PC-9 (cell line): ENCODE measurements around the gene DZIP1. TPM values are rescaled to one million over a fixed set of nuclear protein-coding genes. Genes with fewer than 3 reads are reported as not detected.

Source experiments
- BruUV-seq: library from RNA; stranded (reverse); fragments of 400-500 nt; replicated peaks from 2 replicates; lab custom pipeline; 2021; lab: Mats Ljungman, UMichigan
- CTCF ChIA-PET: fragments of 300-600 bp; sonication (Branson Sonifier 250); formaldehyde crosslinking; loops from one replicate; lab custom pipeline; 2022; ENCODE audit warnings: antibody characterized with exemption; lab: Charles Lee
- POLR2A ChIA-PET: fragments of 300-600 bp; sonication (Branson Sonifier 250); formaldehyde crosslinking; loops from one replicate; lab custom pipeline; 2022; ENCODE audit warnings: antibody characterized with exemption; ENCODE audit not compliant: unreplicated experiment; lab: Charles Lee
- DNase-seq, 2 experiments: peaks; one replicate each; pipeline versions ENCODE4 v3.0.0 to v3.0.0-alpha.2; 2015 to 2022; ENCODE audit warnings: mixed read lengths in 1 of 2
- H2AFZ ChIP-seq: fragments of 200-600 bp; sonication (generic); 2 replicates; pipeline ENCODE4 v1.8.1; 2017; ENCODE audit warnings: antibody characterized with exemption
- H3F3A ChIP-seq: fragments of 200-600 bp; sonication (generic); 2 replicates; pipeline ENCODE4 v1.8.1; 2017; ENCODE audit warnings: antibody characterized with exemption, mild to moderate bottlenecking, low read depth; ENCODE audit not compliant: insufficient read depth
- H3K27ac ChIP-seq: fragments of 200-600 bp; sonication (generic); 2 replicates; pipeline ENCODE4 v1.6.1; 2016; ENCODE audit warnings: mixed run types
- H3K27me3 ChIP-seq: fragments of 200-600 bp; sonication (generic); 2 replicates; pipeline ENCODE4 v1.6.1; 2016; ENCODE audit warnings: low read depth, mixed run types; ENCODE audit not compliant: insufficient read depth
- H3K36me3 ChIP-seq: fragments of 200-600 bp; sonication (generic); 2 replicates; pipeline ENCODE4 v1.6.1; 2016; ENCODE audit warnings: low read depth, mixed run types
- H3K4me1 ChIP-seq: fragments of 200-600 bp; sonication (generic); replicated peaks from 2 replicates; pipeline ENCODE4 v1.6.1; 2016; ENCODE audit warnings: mixed run types; ENCODE audit not compliant: insufficient read depth
- H3K4me2 ChIP-seq: fragments of 200-600 bp; sonication (generic); 2 replicates; pipeline ENCODE4 v1.6.1; 2017; ENCODE audit warnings: mixed run types
- H3K4me3 ChIP-seq: fragments of 200-600 bp; sonication (generic); 2 replicates; pipeline ENCODE4 v1.6.1; 2016; ENCODE audit warnings: mixed run types
- H3K79me2 ChIP-seq: fragments of 200-600 bp; sonication (generic); 2 replicates; pipeline ENCODE4 v1.6.1; 2017; ENCODE audit warnings: low read depth, mixed run types
- H3K9me2 ChIP-seq: fragments of 200-600 bp; sonication (generic); 2 replicates; pipeline ENCODE4 v1.8.1; 2017; ENCODE audit warnings: mild to moderate bottlenecking; ENCODE audit not compliant: insufficient read depth
- H3K9me3 ChIP-seq: fragments of 200-600 bp; sonication (generic); 2 replicates; pipeline ENCODE4 v1.8.1; 2016; ENCODE audit warnings: low read depth; ENCODE audit not compliant: insufficient read depth
- H4K20me1 ChIP-seq: fragments of 200-600 bp; sonication (generic); 2 replicates; pipeline ENCODE4 v1.8.1; 2017; ENCODE audit not compliant: insufficient read depth
- EZH2 ChIP-seq: fragments of 200-600 bp; sonication (generic); IDR thresholded peaks from 2 replicates; pipeline ENCODE4 v1.8.0; 2017; ENCODE audit warnings: antibody characterized with exemption, low read depth
- intact Hi-C: fragments of 100-400 bp; cut with micrococcal nuclease; formaldehyde crosslinking; loops from one replicate; pipeline ENCODE4 v1.10.0; 2022; ENCODE audit not compliant: unreplicated experiment
- total RNA-seq: library from RNA; stranded (reverse); gene quantifications from 2 replicates; pipeline ENCODE4 v1.2.3, GENCODE V29; 2021
- TF ChIP-seq, protein P1 (sequence below): fragments of 200-600 bp; sonication (generic); conservative IDR thresholded peaks from 2 replicates; pipeline ENCODE4 v1.6.1; 2017; ENCODE audit warnings: mixed run types, antibody characterized with exemption, mild to moderate bottlenecking, moderate library complexity

DZIP1 gene
- total RNA-seq, 1 experiment from 2014 or later = not detected

DNA sequence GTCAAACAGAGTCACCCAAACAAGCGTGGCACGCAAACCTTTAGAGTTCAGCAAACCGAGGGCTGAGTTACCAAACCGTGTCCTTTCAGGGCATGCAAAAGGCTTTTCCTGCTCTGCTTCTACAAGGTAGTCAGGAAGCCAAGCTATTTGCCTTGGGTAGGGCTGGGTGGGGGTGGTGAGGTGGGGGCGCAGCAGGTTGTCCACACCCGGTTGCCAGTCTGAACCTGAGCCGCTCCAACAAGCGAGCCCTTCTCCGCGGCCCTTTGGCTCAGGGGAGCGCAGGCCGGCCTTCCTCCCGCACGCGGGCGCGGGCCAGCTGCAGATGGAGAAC lies 92.3 kb downstream of the DZIP1 start:
- no TSS peak for BruUV-seq
- H3K9me3 ChIP-seq = no peaks in the 10 kb centered on the region; the same call in 1 of the 2 replicates
- H4K20me1 ChIP-seq = no peaks in the 10 kb centered on the region
- H3K27me3 ChIP-seq = no peaks in the 10 kb centered on the region
- no peak for DNase-seq
- intact Hi-C loops = no loop called here
- H3K9me2 ChIP-seq = no peaks in the 10 kb centered on the region
- H3F3A ChIP-seq = no peaks in the 10 kb centered on the region
- POLR2A ChIA-PET = no interaction called here
- no peak for TF ChIP-seq EZH2
- TF ChIP-seq, protein P1, sequence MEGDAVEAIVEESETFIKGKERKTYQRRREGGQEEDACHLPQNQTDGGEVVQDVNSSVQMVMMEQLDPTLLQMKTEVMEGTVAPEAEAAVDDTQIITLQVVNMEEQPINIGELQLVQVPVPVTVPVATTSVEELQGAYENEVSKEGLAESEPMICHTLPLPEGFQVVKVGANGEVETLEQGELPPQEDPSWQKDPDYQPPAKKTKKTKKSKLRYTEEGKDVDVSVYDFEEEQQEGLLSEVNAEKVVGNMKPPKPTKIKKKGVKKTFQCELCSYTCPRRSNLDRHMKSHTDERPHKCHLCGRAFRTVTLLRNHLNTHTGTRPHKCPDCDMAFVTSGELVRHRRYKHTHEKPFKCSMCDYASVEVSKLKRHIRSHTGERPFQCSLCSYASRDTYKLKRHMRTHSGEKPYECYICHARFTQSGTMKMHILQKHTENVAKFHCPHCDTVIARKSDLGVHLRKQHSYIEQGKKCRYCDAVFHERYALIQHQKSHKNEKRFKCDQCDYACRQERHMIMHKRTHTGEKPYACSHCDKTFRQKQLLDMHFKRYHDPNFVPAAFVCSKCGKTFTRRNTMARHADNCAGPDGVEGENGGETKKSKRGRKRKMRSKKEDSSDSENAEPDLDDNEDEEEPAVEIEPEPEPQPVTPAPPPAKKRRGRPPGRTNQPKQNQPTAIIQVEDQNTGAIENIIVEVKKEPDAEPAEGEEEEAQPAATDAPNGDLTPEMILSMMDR = no peak
- H3K4me1 ChIP-seq = no peaks in the 10 kb centered on the region; the same call in 1 of the 2 replicates
- no peak overlapping the region for H3K4me3 ChIP-seq
- no peak overlapping the region for H3K4me2 ChIP-seq
- H3K79me2 ChIP-seq = no peaks in the 10 kb centered on the region
- no peak overlapping the region for H3K27ac ChIP-seq
- no peak overlapping the region for H2AFZ ChIP-seq
- H3K36me3 ChIP-seq = no peaks in the 10 kb centered on the region
- CTCF ChIA-PET = no interaction called here

DNA sequence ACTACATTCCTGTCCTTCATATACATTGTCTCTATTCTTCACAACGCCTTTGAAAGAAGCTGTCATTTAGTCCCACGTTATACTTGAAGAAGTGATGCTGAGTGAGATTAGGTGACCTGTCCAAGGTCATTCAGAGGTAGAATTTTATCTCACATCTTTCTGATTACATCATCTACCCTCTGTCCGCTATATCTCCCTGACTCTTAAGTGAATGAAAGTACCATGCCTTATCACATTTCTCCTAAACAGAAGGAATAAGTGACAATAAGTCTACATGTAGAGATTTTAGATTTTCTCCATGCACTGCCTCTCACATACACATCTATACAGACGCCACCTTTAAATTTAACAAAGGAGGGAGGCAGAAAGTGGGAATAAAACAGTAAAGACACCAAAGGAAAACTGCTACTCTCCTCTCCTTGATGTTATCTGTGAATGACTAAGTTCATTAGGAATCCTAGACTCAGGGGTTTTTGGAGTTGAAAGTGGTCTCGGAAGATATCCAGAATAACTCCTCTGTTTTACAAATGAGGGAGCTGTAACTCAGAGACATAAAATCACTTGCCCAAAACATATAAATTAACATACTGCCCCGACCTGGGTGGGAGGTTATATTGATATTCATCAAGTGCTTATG lies 96.9 kb downstream of the DZIP1 start:
- Histone ChIP-seq H3K36me3 (no peaks in the 10 kb centered on the region), H3K4me3 (no peak overlapping the region), H3K9me2 (no peaks in the 10 kb centered on the region), H3K4me1 (no peaks in the 10 kb centered on the region; the same call in 1 of the 2 replicates), H3K27me3 (no peaks in the 10 kb centered on the region), H3K9me3 (no peaks in the 10 kb centered on the region; the same call in 1 of the 2 replicates), H3F3A (no peaks in the 10 kb centered on the region), H3K79me2 (no peaks in the 10 kb centered on the region), H3K4me2 (no peak overlapping the region), H2AFZ (no peak overlapping the region), H3K27ac (no peak overlapping the region), H4K20me1 (no peaks in the 10 kb centered on the region)
- ChIA-PET CTCF (no interaction called here), POLR2A (no interaction called here)
- no peak for DNase-seq
- TF ChIP-seq, protein P1 = no peak
- TF ChIP-seq EZH2 = no peak
- intact Hi-C loops = no loop called here
- no TSS peak for BruUV-seq

DNA sequence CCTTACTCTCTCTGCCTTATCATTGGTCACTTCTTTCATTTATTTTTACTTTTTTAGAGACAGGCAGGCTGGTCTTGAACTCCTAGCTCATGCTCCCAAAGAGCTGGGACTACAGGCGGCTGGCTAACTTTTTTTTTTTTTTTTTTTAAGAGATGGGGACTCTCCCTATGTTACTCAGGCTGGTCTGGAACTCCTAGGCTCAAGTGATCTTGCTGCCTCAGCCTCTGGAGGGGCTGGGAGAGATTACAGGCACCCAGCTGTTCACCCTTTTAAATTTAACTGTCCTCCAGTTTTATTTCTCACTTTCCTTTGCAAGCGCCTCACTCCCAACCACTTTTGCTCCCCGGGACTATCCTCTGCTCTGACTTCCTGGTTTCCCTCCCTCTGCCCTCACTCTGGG lies 97.6 kb downstream of the DZIP1 start:
- DNase-seq = no peak
- intact Hi-C loops = no loop called here
- Histone ChIP-seq H3K27me3 (no peaks in the 10 kb centered on the region), H3K27ac (no peak overlapping the region), H3K4me2 (no peak overlapping the region), H3K4me3 (no peak overlapping the region), H3K9me3 (no peaks in the 10 kb centered on the region; the same call in 1 of the 2 replicates), H3F3A (no peaks in the 10 kb centered on the region), H2AFZ (no peak overlapping the region), H3K36me3 (no peaks in the 10 kb centered on the region), H3K9me2 (no peaks in the 10 kb centered on the region), H4K20me1 (no peaks in the 10 kb centered on the region), H3K4me1 (no peaks in the 10 kb centered on the region; the same call in 1 of the 2 replicates), H3K79me2 (no peaks in the 10 kb centered on the region)
- no peak for TF ChIP-seq EZH2
- TF ChIP-seq, protein P1 = no peak
- BruUV-seq = no TSS peak
- ChIA-PET CTCF (no interaction called here), POLR2A (no interaction called here)
